GM19397 (cell line): ENCODE results near the gene APOBEC3F.
A peak's percentile ranks its signal among the peaks of the same experiment; 100 is the strongest.
"Not testable (repeated sequence)": the region's sequence is repeated elsewhere in the genome, so short reads cannot be mapped to it uniquely, and the experiment has no call there.

ENCODE experiments used
- ATAC-seq: cut with Tn5 transposase; IDR thresholded peaks from one replicate; pipeline ENCODE4 v1.9.1; 2021; ENCODE audit warnings: mild to moderate bottlenecking, moderate library complexity; ENCODE audit not compliant: unreplicated experiment

APOBEC3F gene

DNA sequence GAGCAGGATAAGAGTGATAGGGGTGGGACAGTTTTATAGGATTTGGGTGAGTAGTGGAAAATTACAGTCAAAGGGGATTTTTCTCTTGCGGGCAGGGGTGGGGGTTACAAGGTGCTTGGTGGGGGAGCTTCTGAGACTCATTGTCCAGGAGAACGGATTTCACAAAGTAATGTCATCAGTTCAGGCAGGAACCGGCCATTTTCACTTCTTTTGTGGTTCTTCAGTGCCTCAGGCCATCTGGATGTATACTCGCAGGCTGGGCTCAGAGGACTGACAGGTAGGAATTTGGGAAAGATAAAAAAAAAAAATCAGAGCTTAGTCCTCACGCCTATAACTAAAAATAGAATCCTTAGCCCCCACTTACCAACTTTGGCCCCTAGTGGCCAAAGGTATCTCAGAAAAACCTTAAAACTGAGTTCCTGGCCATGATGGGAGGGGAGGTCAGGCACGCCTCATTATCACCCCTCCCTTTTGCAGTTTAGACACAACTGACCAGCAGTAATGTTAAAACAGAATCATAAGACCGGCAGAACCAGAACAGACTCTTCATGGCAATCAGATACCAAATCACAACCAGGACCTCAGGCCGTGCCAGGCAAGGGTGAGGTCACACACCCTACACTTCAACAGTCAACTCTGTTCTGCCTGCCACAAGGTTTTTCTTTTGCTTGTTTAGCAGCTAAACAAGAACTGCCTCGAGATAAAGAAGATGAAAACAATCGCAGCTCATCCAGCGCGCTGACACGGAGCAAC lies 27.5 kb downstream of the APOBEC3F start:
- no peak for ATAC-seq

DNA sequence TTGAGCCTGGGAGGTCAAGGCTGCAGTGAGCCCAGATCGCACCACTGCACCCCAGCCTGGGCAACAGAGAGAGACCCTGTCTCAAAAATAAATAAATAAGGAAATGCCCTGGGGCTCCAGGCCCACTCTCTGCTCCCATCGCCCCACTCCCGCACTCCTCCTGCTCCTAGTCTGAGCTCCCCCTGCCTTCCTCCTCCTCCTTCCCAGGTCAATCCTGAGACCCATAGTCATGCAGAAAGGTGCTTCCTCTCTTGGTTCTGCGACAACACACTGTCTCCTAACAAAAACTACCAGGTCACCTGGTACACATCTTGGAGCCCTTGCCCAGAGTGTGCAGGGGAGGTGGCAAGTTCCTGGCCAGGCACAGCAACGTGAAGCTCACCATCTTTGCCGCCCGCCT lies 29.5 kb downstream of the APOBEC3F start:
- no peak for ATAC-seq

DNA sequence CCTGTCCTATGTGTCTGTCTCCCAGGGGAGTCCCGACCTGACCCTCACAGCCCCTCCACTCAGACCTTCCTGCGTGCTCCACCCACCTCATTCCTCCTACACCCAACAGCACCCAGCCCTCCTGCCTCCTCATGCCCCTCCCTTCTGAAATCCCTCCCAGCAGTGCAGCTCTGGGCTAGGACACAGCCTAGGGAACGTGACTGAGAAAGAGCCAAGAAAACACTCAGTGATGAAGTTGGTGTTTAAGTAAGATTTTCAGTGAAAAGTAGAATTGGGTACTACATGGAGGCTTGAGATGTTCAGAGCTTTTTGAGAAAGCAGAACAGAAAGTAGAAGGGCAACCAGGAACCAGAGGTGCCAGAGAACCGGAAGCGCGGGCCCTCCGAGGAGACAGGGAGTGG lies 31.9 kb downstream of the APOBEC3F start:
- ATAC-seq, result not testable (repeated sequence)

DNA sequence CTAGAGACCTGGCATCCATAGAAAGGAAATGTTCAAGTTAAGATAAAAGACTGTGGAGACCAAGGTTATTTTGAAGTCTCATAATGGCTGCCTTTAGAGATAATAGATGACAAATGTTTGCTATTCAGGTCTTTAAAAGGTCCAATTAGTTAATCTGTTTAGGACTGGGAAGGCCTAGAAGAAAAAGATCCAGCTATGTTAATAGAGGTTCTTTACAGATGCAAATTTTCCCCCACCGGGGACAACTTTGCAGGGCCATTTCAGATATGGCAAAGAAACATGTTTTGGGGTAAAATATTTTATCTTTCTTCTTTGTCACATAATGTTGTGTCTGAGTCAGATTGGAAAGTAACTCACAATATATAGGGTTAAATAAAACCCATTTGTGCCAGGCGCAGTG lies 33.3 kb downstream of the APOBEC3F start:
- no peak for ATAC-seq

DNA sequence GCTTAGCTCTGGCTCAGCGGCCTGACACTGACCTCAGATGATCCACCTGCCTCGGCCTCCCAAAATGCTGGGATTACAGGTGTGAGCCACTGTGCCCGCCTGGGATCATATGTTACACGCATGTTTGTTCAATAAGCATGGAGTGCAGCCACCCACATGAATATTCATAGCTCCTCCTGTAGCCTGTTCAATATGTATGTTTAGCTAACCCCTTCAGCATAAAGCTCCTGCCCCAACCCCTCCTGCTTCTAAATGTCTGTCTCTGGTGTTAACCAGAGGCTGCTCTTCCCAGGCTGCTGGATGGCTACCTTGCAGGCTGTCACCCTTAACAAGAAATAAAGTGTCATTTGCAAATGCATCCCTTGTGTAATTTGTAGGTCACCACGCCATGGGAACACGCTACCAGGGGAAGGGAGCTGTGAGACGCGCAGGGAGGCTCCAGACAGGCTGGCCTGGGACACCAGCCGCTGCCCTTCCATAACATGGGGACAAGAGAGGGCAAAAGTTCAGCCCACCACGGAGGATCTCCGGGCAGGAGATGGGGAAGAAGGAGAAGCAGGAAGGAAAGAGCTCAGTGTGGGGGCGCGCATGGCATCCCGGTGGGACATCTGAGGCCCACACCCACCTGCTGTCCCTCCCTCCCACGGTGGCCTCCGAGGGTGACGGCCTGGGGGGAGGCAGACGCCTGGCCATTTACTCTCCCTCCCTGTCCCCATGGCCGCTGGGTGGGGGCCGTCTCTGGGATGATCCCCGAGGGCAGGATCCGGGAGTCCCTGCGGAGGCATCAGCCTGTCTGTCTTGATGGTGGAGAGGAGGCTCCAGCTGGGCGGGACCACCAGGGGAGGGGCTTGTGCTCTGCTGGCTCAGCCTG lies 35.7 kb downstream of the APOBEC3F start:
- ATAC-seq, result not testable (repeated sequence)

DNA sequence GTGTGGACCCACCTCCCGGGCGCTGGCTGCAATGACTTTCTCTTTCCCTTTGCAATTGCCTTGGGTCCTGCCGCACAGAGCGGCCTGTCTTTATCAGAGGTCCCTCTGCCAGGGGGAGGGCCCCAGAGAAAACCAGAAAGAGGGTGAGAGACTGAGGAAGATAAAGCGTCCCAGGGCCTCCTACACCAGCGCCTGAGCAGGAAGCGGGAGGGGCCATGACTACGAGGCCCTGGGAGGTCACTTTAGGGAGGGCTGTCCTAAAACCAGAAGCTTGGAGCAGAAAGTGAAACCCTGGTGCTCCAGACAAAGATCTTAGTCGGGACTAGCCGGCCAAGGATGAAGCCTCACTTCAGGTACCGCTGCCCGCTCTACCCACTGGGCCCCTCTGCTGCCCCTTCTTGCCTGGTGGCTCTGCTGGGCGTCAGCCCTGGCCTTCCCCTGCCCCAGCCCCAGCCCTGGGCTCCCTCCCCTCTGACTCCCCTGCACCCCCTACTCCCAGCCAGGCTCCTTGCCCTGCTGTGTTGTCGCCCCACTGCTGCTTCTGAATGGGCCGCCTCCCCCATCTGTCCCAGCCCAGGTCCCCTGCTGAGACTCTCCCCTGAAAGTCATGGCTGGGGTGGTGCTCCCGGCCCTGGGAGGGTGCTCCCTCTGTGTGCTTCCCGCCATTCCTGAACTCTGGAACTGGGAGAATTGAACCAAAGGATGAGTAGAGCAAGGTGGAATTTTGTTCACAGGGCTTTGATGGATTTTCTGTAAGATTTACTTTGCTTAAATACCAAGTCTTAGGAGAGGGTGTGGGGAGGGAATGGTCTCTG lies 36.6 kb downstream of the APOBEC3F start, which contains the start of gene APOBEC3G:
Gene APOBEC3G, plus strand, starts transcription at position 250 of the 815 bp plus-strand sequence. Its CDS starts 87 bp downstream, at position 337.
- ATAC-seq, result peak; percentile 80

DNA sequence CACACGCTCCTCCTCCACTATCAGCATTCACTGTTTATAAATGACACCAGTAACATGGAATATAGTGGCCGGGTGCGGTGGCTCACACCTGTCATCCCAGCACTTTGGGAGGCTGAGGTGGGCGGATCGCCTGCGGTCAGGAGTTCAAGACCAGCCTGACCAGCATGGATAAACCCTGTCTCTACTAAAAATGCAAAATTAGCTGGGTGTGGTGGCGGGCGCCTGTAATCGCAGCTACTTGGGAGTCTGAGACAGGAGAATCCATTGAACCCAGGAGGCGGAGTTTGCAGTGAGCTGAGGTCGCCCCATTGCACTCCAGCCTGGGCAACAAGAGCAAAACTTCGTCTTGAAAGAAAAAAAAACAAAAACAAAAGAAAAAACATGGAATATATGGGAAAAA lies 37.2 kb downstream of the APOBEC3F start:
- not testable (repeated sequence) for ATAC-seq

DNA sequence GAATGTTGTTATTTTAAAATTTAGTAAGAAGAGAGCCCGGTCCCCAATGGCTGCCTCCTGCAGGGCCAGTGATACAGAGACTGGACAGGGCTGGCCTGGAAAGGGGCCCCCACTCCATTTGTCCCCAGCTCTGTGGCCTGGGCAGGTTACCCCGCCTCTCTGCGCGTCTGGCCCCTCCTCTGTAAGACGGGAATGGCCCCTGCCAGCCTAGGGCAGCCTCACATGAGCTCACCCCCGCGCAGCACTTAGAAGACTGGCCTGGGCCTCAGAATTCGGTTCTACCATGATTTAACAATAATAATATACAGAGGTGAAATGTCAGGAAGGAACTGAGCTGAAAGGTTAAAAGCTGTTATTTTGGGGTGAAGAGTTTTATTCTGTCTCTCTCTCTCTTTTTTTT lies 37.7 kb downstream of the APOBEC3F start:
- ATAC-seq, result no peak

DNA sequence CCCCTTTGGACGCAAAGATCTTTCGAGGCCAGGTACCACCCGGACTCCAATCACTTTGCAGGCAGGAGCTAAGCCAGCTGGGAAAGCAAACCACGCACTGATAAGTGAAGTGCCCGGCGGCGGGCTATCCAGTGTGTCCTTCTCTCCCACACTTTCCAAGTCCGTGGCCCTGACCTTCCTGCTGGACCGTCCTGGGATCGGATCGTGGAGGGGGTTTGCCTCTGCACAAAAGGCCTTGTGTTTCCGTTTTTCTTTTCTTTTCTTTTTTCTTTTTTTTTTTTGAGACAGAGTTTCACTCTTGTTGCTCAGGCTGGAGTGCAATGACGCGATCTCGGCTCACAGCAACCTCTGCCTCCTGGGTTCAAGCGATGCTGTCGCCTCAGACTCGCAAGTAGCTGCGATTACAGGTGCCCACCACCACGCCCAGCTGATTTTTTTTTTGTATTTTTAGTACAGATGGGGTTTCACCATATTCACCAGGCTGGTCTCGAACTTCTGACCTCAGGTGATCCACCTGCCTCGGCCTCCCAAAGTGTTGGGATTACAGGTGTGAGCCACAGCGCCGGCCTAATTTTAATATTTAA lies 38.5 kb downstream of the APOBEC3F start:
- not testable (repeated sequence) for ATAC-seq

DNA sequence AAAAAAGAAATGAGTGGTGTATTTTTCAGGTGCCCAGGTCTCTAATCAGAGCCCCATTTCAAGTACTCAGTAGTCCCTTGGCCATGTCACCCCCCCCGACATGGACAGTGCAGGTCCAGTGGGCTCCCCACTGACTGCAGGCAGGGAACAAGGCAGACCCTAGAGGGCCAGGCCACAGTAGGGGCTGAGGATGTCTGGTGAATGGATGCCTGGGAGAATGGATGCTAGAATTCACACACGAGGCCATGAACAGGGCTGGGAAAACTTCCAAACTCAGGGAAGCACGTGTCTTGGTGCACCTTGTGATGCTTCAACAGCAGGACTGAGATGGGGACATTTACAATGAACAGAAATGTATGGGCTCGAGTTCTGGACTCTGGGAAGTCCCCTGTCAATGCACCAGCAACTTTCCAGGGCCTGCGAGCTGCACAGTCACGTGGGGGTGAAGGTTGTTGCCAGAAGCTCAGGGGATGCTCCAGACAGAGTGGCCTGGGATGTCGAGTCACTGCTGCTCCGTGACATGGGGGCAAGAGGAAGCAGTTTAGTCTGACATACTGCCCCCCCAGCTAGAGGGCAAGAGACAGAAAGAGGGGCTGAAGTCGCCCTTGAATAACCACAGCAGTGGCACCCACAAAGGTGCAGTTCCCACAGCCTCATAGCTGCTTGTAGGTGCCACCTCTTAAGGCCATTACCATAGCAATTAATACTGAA lies 39.5 kb downstream of the APOBEC3F start:
- ATAC-seq, result no peak

DNA sequence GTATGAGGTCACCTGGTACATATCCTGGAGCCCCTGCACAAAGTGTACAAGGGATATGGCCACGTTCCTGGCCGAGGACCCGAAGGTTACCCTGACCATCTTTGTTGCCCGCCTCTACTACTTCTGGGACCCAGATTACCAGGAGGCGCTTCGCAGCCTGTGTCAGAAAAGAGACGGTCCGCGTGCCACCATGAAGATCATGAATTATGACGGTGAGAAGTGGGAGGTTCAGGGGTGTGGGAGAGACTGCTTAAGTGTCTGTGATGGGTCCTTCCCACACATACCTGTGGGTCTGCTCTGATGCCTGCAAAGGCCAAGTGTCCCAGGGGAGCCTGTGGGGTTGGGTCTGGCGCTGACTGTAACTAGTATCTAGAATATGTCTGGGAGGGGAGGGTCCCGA lies 40.4 kb downstream of the APOBEC3F start:
- no peak for ATAC-seq

DNA sequence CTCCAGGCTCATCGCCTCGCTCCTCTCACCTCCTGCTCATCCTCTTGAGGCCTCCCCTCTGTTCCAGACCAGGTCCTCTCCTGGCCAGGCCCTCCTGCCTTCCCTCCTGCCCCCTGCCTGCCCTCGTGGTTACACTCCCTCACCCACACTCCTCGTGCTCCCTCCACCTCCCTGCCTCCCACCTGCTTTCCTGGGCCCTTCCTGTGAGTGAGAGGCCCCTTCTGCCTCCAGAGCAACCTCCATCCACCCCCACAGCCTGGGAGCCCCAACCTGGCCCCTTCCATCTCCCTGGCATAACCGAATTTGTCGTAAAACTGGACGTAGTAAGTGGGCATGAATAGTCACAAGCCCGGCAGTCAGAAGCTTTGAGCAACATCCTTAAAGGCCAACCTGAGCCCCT lies 40.9 kb downstream of the APOBEC3F start:
- ATAC-seq, result no peak

DNA sequence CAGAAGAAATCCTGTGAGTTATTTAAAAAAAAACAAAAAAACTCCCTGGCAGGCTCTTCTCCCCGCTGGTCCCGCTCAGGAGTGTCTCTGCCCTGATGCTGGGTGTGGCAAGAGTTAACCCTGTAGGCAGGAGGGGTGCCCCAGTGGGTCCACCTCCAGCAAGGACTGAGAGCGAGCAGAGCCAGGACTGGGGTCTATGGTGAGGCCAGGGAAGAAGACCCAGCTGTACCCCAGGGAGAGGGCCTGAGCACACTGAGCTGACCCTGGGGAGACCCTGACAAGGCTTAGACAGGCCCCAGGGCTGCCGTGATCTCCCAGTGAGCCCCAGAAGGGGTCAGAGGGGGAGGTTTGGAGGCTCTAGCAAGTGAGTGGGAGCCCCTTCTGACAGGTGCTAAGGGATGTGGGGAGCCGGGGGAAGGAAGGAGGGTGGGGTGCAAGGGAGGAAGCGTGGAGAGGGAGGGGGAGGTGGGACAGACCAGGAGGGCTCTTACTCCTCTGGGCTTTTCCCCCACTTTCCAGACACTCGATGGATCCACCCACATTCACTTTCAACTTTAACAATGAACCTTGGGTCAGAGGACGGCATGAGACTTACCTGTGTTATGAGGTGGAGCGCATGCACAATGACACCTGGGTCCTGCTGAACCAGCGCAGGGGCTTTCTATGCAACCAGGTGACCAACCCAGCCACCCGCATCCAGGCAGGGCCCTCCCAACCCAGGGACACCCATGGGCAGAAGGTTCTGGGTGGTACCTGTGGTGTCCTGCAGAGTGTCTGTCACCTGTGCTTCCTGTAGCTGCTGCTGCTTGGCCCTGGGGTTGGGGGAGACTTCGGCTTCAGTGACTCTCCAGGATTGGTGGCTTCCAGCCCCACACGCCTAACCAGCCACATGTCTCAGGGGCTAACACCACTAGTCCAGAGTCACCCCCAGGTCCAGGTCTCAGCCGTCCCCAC lies 42.8 kb downstream of the APOBEC3F start:
- no peak for ATAC-seq

DNA sequence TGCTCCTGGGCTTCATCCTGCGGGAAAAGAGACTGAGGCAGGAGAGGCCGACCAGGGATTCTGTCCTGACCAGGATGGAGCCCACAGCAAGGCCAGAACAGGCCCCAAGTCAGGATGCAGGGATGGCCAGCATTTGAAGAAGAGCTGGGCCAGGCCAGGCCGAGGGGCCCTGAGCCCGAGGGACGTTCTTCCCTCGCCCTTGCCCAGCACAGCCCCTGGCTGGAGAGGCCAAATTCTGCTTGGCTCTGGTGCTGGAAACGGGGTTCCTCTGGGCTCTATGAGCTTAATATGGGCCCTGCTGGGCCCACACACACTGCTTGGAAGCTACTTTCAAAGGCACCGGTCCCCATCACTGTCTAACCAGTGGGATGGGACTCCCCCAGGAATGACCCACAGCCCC lies 44.0 kb downstream of the APOBEC3F start:
- ATAC-seq, result no peak

DNA sequence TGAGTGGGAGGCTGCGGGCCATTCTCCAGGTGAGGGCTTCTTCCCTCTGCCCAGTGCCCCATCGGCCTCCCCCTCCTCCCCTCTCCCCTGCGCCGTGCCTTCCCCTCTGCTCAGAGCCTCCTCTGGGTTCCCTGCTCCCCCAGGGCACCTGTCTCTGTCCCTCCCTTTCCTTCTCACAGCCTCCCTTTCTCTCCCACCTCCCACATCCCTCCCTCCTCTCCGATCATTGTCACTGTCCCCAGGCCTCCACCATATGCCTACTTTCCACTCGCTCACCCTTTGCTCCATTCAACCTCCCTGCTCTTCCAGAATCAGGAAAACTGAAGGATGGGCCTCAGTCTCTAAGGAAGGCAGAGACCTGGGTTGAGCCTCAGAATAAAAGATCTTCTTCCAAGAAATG lies 46.4 kb downstream of the APOBEC3F start:
- no peak for ATAC-seq

DNA sequence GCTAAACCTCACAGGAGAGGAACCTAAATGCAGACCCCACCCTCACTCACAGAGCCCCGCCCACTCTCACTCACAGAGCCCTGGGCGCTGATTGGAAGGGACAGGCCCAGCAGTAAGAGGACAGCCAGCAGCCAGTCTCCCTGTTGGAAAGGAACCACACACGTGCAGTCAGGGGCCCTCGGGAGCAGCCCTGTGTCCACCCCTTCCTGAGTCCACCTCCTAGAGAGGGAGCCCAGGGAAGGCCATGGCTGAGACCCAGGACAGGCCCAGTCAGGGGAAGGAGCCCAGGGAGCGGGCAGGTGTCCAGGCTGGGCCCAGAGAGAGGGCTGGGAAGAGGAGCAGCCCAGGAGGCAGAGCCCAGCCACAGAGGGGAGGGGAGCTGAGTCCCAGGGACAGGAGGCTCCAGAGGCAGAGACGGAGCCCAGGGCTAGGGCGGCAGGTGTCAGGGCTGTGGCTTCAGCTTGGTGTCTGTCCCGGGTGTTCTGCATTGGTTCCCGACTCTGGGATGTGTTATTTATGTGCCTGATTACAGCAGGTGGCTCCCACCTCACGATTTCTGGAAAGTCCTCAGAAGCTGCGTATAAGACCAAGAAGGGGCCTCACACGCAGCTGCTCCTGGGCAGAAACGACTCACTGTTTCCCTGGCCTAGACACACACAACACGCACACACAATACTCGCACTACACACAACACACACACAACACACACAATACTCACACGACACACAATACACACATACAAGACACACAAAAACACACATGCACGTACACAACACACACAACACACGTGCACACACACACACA lies 47.4 kb downstream of the APOBEC3F start:
- no peak for ATAC-seq

DNA sequence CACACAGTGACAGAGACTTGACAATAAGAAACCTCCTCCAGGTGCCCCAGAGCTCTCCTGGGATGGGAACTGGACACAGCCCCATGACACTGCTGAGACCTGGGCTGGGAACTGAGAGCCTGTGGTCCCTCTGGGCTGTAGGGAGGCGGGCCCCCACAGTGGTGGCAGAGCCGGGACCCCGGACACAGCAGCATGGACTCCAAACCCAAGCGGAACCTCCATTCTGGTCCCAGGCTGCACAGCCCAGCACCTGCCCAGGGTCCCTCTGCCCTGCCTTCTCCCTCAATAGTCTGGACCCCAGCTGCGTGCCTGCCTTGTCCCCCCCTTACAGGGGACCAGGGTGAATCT lies 48.0 kb downstream of the APOBEC3F start:
- ATAC-seq, result no peak

DNA sequence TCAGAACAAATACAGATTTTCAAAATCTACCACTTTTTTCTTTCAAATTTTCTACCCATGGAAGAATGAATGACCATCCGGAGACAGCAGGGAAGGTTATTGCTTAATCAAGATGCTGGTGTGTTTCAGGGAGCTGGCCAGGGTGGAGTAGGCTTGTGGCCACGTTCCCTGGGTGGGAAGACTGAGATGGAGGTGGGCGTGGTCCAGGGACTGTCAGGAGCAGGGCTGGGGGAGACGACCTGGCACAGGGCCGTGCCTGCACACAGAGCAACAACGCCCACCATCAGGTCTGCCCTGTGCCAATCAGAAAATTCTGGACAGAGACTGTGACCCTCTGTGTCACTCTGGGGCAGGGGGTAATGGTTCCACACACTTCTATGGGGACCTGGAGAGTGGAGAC lies 49.3 kb downstream of the APOBEC3F start:
- ATAC-seq, result no peak
